OCI-LY3 (cell line): ENCODE results near the gene LENEP.

Source experiments
- EZH2phosphoT487 ChIP-seq: fragments of 200-600 bp; shearing (Covaris generic); IDR thresholded peaks from 2 replicates; pipeline ENCODE4 v1.6.1; 2018; ENCODE audit warnings: antibody characterized with exemption, mixed run types, low read depth
- TF ChIP-seq, protein P1 (sequence below): fragments of 200-600, 300-600 bp; sonication (generic); IDR thresholded peaks from 2 replicates; pipeline ENCODE4 v1.5.1; 2014; ENCODE audit warnings: antibody characterized with exemption, low read length, low read depth

DNA sequence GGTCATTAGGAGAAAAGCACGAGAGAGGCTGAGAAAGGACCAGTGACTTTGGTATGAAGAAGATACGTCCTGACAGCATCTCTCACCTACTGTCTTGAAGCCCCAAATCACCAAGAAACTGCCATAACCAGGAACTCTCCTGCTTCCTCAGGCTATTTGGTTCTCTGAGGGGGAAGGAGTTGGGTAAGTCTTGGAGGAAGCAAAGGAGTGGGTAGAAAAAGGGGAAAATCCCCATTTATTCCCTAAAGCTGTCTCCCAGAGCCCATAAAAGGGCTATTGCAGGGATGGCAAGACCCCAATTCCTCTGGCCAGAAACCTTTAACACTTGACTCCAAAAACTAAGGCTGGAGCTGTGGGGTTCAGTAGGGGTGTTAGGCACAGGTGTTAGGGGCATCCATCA lies 35.4 kb upstream of the LENEP start:
- TF ChIP-seq, protein P1, sequence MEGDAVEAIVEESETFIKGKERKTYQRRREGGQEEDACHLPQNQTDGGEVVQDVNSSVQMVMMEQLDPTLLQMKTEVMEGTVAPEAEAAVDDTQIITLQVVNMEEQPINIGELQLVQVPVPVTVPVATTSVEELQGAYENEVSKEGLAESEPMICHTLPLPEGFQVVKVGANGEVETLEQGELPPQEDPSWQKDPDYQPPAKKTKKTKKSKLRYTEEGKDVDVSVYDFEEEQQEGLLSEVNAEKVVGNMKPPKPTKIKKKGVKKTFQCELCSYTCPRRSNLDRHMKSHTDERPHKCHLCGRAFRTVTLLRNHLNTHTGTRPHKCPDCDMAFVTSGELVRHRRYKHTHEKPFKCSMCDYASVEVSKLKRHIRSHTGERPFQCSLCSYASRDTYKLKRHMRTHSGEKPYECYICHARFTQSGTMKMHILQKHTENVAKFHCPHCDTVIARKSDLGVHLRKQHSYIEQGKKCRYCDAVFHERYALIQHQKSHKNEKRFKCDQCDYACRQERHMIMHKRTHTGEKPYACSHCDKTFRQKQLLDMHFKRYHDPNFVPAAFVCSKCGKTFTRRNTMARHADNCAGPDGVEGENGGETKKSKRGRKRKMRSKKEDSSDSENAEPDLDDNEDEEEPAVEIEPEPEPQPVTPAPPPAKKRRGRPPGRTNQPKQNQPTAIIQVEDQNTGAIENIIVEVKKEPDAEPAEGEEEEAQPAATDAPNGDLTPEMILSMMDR = no peak
- no peak for TF ChIP-seq EZH2phosphoT487
